Measurements from ENCODE around the gene TLR9.

- TF ChIP-seq CTCF (IDR thresholded peaks at IDR 0.05) (no peak), REST (IDR thresholded peaks at IDR 0.05; ENCODE audit: insufficient read depth in 1 of 2, low read depth in 2 of 2, low read length in 1 of 2) (no peak), POLR2AphosphoS5 (IDR thresholded peaks at IDR 0.05; ENCODE audit: low read depth, low read length) (no peak), TCF7L2 (IDR thresholded peaks at IDR 0.05; ENCODE audit: low read depth, low read length) (no peak), SIN3A (IDR thresholded peaks at IDR 0.05; ENCODE audit: borderline replicate concordance, insufficient read depth, low read depth, low read length) (no peak)
These were observed 10.1 kb downstream of the TLR9 start for GRCh38 chr3:52215351-52215750.
